ENCODE data around the gene BTBD9. TPM values are rescaled to one million over a fixed set of nuclear protein-coding genes. Genes with fewer than 3 reads are reported as not detected.

BTBD9 gene
- total and polyA plus RNA-seq, 10 donors: 1.2 to 43.1 (median 27.8) TPM

DNA sequence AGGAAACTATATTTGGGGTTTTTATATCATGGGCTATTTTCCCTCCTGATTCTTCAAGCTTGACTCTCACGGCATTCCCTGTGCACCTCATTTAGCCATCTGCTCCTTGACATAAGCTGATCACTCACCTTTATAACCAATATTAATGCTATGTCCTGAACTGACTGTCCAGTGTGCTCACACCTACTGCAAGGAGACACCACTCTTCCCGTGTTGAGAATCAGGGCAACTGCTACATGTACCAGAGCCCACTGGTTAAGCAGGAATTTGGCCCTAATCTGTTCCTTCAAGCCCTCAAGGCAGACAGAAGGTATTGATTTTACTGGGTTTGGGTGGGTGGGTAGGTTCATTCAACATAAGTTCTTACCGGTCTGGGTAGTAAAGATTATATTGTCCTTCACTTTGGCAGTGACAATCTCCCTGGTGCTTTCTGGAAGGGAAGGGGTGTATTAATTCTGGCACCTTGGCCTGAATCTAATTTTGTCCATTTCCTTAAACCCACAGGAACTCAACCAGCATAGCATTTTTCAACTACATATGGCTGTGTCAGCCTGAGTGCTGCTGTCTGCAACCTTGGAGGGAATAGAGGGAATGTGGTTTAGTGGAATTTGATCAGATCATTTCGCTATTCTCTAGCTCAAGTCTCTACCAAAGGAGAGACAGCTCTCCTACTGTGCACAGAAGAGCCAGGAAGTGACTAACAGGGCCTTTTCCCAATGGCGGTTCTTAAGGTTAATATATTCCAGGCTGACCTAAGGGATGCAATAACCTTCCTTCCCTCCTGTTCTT lies 293.2 kb downstream of the BTBD9 start:
- TF ChIP-seq POLR2AphosphoS5 (IDR thresholded peaks at IDR 0.05) (no peak), POLR2A (IDR thresholded peaks at IDR 0.05) (no peak), CTCF (IDR thresholded peaks at IDR 0.05 in 8 of 11, conservative IDR thresholded peaks at IDR 0.05 in 3 of 11) (no peak)
- intact Hi-C loops (cut with DNase I; ENCODE audit: low total_unique reads): no loop called here
- Histone ChIP-seq H3K9me3 (no peaks in the 10 kb centered on the region), H3K27ac (no peak overlapping the region), H3K36me3 (peaks cover 0 to 15% (median 0%) of the 10 kb centered on the region in 6 donors), H3K4me1 (no peaks in the 10 kb centered on the region), H3K27me3 (replicated peaks in 1 of 7) (no peaks in the 10 kb centered on the region), H3K4me3 (no peak overlapping the region)
- DNase-seq: no peak
- WGBS, 5 donors: 79 to 93% (median 88%) methylated on average over 5 of the region's 5 CpGs

- Histone ChIP-seq H3K4me3 (no peak overlapping the region), H3K9me3 (no peaks in the 10 kb centered on the region), H3K27me3 (replicated peaks in 1 of 7) (no peaks in the 10 kb centered on the region), H3K27ac (no peak overlapping the region), H3K36me3 (peaks cover 0 to 15% (median 0%) of the 10 kb centered on the region in 6 donors), H3K4me1 (no peaks in the 10 kb centered on the region)
- intact Hi-C loops (cut with DNase I; ENCODE audit: low total_unique reads): no loop called here
- TF ChIP-seq POLR2AphosphoS5 (IDR thresholded peaks at IDR 0.05): no peak
- TF ChIP-seq CTCF (IDR thresholded peaks at IDR 0.05 in 8 of 11, conservative IDR thresholded peaks at IDR 0.05 in 3 of 11): no peak
- no peak for TF ChIP-seq POLR2A (IDR thresholded peaks at IDR 0.05)
- 64 to 83% (median 73%) methylated on average over 5 of the region's 5 CpGs for WGBS, 5 donors
- no peak for DNase-seq
These were observed 294.1 kb downstream of the BTBD9 start for GRCh38 chr6:38345586-38345985.

GRCh38 chr6:38341496-38341895 lies 298.2 kb downstream of the BTBD9 start:
- peaks cover 0 to under 1% (median 0%) of the 10 kb centered on the region in 8 donors for H3K9me3 ChIP-seq
- H3K36me3 ChIP-seq: peaks cover 0 to 26% (median 0%) of the 10 kb centered on the region in 6 donors
- no peaks in the 10 kb centered on the region for H3K27me3 ChIP-seq (replicated peaks in 1 of 7)
- 93 to 100% (median 97%) methylated on average over 1 of the region's 1 CpG for WGBS, 5 donors
- no peak overlapping the region for H3K27ac ChIP-seq
- H3K4me3 ChIP-seq: no peak overlapping the region
- no peaks in the 10 kb centered on the region for H3K4me1 ChIP-seq
- TF ChIP-seq POLR2A (IDR thresholded peaks at IDR 0.05): no peak
- intact Hi-C loops (cut with DNase I; ENCODE audit: low total_unique reads): no loop called here
- DNase-seq: no peak

DNA sequence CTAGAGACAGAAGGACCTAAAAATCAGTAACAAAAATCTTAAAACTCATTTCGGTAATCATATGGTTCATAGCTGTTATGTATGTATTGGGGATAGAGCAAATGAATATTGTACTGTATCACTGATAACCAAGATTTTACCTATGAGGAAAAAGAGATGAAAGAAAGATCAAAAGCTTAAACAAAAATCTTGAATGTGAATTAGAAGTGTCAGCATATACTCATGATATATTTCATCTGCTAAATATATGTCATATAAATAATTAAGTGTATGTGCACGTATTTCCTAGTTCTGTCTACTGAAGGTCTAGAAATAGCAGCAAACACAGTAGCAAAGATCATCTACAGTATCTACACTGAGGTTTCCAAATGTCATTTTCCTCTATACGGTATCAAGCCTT lies 299.8 kb downstream of the BTBD9 start:
- no peak overlapping the region for H3K27ac ChIP-seq
- no peak overlapping the region for H3K4me3 ChIP-seq
- no peaks in the 10 kb centered on the region for H3K27me3 ChIP-seq (replicated peaks in 1 of 7)
- no peaks in the 10 kb centered on the region for H3K4me1 ChIP-seq
- peaks cover 0 to 23% (median 0%) of the 10 kb centered on the region in 6 donors for H3K36me3 ChIP-seq
- DNase-seq: no peak
- WGBS, 5 donors: 78 to 90% (median 80%) methylated on average over 3 of the region's 3 CpGs
- no peak for TF ChIP-seq POLR2A (IDR thresholded peaks at IDR 0.05)
- TF ChIP-seq POLR2AphosphoS5 (IDR thresholded peaks at IDR 0.05): no peak
- no peak for TF ChIP-seq CTCF (IDR thresholded peaks at IDR 0.05 in 8 of 11, conservative IDR thresholded peaks at IDR 0.05 in 3 of 11)
- H3K9me3 ChIP-seq: peaks cover 0 to 16% (median 12%) of the 10 kb centered on the region in 8 donors
- intact Hi-C loops (cut with DNase I; ENCODE audit: low total_unique reads): no loop called here
